ENCODE results near the gene ZC2HC1B. TPM values are rescaled to one million over a fixed set of nuclear protein-coding genes. Genes with fewer than 3 reads are reported as not detected.

ZC2HC1B gene
- total RNA-seq, 1 experiment from 2014 or later = not detected

GRCh38 chr6:143952947-143953701, 88.8 kb downstream of the ZC2HC1B start:
- no peak for TF ChIP-seq CTCF (conservative IDR thresholded peaks at IDR 0.05)
- Histone ChIP-seq H2BK120ac (ENCODE audit: low read depth, low read length, poor library complexity, severe bottlenecking) (no peak overlapping the region), H3K18ac (ENCODE audit: insufficient read length, low read depth, low read length) (no peak overlapping the region), H4K8ac (replicated peaks; ENCODE audit: insufficient read length, low read depth, low read length) (no peak overlapping the region), H3K56ac (ENCODE audit: insufficient read length, low read depth, low read length) (no peak overlapping the region), H3K9me3 (ENCODE audit: control insufficient read depth, low read depth, low read length) (no peaks in the 10 kb centered on the region), H2BK15ac (ENCODE audit: low read depth, low read length) (no peak overlapping the region), H3T11ph (ENCODE audit: low read length) (no peak overlapping the region), H3K79me2 (ENCODE audit: insufficient read depth, low read length) (no peaks in the 10 kb centered on the region), H3K79me1 (ENCODE audit: insufficient read depth, low read depth, low read length, poor library complexity, severe bottlenecking) (no peaks in the 10 kb centered on the region), H2BK5ac (ENCODE audit: insufficient read length, low read length) (no peak overlapping the region), H2BK12ac (ENCODE audit: insufficient read length, low read depth, low read length) (no peak overlapping the region), H3K27me3 (ENCODE audit: insufficient read depth, low read length) (peaks cover 30% of the 10 kb centered on the region), H4K91ac (ENCODE audit: insufficient read length, low read depth, low read length) (no peak overlapping the region), H3K23me2 (ENCODE audit: insufficient read length, low read depth, low read length, poor library complexity, severe bottlenecking) (no peaks in the 10 kb centered on the region), H3K23ac (ENCODE audit: insufficient read length, low read depth, low read length) (no peak overlapping the region), H3K27ac (ENCODE audit: insufficient read length, low read depth, low read length) (no peak overlapping the region), H2AFZ (ENCODE audit: low read length) (no peak overlapping the region), H3K14ac (ENCODE audit: insufficient read depth, low read length) (no peak overlapping the region), H2BK20ac (ENCODE audit: low read depth, low read length, poor library complexity, severe bottlenecking) (no peak overlapping the region), H3K4me1 (ENCODE audit: insufficient read depth, low read length) (peaks cover 12% of the 10 kb centered on the region), H4K20me1 (ENCODE audit: control insufficient read depth, insufficient read depth, insufficient read length) (no peaks in the 10 kb centered on the region), H3K9ac (ENCODE audit: extremely low read depth, insufficient read length, low read length) (no peak overlapping the region), H3K4ac (ENCODE audit: low read depth, low read length) (no peak overlapping the region), H4K5ac (ENCODE audit: insufficient read length, low read depth, low read length) (no peak overlapping the region), H2AK5ac (ENCODE audit: insufficient read length, low read length) (no peak overlapping the region), H3K4me2 (ENCODE audit: insufficient read depth, insufficient read length, low read length) (no peak overlapping the region)
- H3K27ac Mint-ChIP-seq = no peak overlapping the region
- H3K9me3 Mint-ChIP-seq = no peaks in the 10 kb centered on the region
- DNase-seq = no peak
- H3K27me3 Mint-ChIP-seq (ENCODE audit: low read depth) = peaks cover 41% of the 10 kb centered on the region
- H3K4me3 Mint-ChIP-seq = no peak overlapping the region
- H3K36me3 Mint-ChIP-seq (ENCODE audit: insufficient read depth in 1 of 3, low read depth in 3 of 3) = no peaks in the 10 kb centered on the region
- WGBS (ENCODE audit: extremely low coverage, insufficient read length, low lambda C conversion rate) = no CpG with 5 or more reads among the region's 4 CpGs
- peaks cover 23 to 27% of the 10 kb centered on the region in 2 experiments for H3K4me1 Mint-ChIP-seq
